Activated CD4-positive, CD25-positive, alpha-beta regulatory T cell treated with anti-CD3 and anti-CD28 coated beads, Interleukin-2, amount 50 U/mL, for 72 hours (primary cell): ENCODE results near the gene SLC9A3.
"Not testable (repeated sequence)": the region's sequence is repeated elsewhere in the genome, so short reads cannot be mapped to it uniquely, and the experiment has no call there.

Source experiments
- DNase-seq: peaks from one replicate; pipeline ENCODE4 v3.0.0; 2021

The SLC9A3 gene

DNA sequence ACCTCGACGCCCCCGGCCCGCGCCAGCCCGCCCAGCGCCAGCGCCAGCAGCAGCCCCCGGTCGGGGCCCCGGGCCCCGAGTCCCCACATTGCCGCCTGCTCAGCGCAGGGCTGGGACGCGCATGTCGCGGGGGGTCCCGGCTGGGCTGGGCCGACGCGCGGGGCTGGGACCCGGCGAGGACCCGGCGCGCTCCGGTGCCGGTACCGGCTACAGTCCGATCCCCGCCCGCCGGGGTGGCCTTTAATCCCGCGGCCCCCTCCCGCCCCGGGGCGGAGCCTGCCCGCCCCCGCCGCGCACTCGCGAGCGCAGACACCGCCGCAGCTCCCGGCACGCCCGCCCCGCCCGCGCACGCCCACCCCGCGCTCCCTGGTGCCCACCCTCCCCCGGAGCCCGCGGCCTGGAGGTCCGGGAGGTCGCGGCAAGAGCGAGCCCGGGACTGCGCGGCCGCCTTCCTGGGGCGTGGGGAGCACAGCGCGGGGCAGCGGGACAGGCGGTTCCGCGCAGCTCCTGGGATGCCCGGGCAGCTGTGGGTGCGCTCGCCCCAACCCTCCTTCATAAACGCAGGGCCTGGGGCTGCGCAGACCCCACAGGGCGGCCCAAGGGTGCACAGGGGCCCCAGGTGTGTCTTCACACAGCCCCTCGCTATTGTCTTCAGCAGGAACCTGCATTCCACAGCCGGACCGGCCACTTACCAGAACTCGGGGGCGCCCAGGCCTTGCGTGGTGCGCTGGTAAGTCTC is at the start of gene SLC9A3:
SLC9A3 (minus strand) TSS at position 216 of the 739 bp plus-strand sequence.
- DNase-seq, result no peak

DNA sequence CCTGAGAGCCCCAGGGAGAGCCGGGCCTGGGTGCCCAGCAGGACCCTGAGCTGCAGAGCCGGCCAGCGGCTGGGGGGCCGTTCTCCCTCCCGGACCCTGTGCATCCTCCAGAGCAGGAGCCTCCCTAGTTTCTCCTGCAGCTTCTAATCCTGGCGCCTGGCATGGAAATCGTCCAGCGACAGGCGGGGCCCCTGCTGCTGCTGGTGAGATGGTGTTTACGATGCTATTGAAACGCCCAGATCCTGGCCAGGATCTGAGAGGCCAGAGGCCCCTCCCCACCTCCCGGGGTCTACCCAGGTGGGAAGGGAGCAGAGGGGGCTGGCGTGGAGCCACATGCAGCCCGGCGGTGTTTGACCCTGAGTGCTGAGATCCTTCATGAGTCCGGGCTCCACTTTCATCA is 49.7 kb upstream of the SLC9A3 start:
- no peak for DNase-seq

GRCh38 chr5:573206-573605 is 49.0 kb upstream of the SLC9A3 start:
- no peak for DNase-seq

DNA sequence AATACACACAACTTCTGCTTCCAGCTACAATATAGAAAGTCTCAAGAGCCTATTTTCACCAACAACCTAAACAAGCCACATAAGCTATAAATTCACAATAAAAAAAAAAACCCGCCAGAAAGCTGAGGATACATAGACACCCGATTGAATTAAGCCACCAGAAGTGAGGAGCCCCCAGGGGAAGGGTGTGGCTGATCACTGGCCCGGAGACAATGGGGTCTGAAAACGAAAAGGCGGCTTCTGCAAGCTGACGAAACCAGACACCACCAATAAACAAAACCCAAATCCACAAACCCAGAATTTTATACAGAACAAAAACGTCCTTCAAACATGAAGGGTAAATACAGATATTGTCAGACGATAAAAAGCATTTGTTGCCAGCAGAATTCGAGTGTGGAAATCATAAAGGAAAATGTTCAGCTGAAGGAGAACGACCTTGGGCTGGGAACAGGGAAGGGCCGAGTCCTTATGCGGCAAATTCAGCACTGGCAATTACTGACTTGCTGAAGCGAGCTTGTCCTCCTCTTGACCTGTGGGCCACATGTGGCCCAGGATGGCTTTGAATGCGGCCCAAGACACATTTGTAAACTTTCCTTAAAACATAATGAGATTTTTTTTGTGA is 48.3 kb upstream of the SLC9A3 start:
- no peak for DNase-seq

DNA sequence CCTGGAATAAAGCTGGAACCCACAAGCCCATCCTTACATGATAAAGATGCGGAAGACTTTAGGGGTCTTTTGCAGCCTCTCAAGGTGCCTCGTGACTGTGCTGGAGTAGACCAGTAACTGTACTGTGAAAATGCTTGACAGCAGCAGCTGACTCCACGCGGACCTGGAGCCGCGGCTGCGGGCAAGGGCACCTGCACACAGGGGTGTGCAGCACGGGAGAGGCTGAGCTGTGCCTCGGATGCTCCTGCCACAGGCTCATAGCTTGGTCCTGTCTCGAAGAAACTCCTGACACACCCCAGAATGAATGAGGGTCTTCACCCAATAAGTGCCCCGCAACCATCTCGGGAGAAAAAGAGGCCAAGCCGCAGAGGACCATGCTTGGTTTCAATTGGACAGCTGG is 47.5 kb upstream of the SLC9A3 start:
- DNase-seq, result no peak

DNA sequence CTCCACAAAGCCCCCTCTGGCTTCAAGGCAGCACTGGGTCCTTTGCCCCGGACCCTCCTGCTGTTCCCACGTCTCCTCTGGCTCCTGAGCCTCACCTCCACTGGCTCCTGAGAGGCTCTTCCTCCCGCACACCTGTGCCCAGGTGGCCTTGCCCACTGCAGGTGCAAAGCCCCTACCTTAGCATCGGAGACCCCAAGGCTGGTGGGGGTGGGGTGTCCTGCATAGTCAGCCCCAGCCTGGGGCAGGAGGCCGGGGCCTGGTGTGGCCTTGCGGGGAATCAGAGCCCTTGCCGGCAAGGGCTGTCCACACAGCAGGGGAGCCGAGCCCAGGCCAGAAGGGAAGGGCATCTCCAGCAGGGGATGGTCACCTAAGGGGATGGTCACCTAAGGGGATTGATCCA is 46.6 kb upstream of the SLC9A3 start:
- DNase-seq, result no peak

DNA sequence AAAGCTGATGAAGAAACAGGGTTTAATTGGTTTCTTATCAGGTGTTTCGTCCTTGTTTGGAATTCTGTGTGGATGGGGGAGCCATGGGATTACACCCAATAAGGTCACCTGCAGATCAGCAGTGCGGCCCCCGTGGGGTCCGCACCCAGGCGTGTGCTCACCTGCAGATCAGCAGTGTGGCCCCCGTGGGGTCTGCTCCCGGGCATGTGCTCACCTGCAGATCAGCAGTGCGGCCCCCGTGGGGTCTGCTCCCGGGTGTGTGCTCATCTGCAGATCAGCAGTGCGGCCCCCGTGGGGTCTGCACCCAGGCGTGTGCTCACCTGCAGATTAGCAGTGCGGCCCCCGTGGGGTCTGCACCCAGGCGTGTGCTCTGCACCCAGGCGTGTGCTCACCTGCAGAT is 46.2 kb upstream of the SLC9A3 start:
- DNase-seq, result no peak

DNA sequence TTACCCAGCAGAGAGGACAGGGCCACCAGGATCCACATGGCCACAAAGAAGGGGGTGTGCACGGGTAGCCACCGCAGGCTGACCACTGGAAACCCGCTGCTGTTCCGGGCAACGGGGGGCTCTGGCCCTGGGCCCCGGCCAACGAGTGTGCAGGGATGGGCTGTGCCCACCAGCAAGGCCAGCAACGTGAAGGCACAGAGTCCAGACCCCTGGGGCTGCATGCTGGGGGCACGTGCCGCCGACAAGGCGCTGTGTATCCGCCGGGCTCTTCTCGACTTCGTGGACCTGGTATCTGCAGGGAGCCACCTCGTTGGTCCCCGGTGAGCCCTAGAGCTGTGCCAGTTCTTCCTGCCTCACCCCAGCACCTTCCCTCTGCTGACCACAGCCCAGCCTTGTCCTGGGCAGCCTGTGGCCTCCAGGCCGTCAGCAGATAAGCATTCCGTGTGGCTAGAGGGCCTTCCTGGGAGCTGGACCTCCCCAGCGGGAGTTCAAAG is 45.7 kb upstream of the SLC9A3 start:
- no peak for DNase-seq

GRCh38 chr5:569358-569867 is 45.2 kb upstream of the SLC9A3 start:
- no peak for DNase-seq

GRCh38 chr5:568809-569208 is 44.6 kb upstream of the SLC9A3 start:
- DNase-seq, result no peak

- no peak for DNase-seq
These were observed 44.0 kb upstream of the SLC9A3 start for GRCh38 chr5:568061-568781.

DNA sequence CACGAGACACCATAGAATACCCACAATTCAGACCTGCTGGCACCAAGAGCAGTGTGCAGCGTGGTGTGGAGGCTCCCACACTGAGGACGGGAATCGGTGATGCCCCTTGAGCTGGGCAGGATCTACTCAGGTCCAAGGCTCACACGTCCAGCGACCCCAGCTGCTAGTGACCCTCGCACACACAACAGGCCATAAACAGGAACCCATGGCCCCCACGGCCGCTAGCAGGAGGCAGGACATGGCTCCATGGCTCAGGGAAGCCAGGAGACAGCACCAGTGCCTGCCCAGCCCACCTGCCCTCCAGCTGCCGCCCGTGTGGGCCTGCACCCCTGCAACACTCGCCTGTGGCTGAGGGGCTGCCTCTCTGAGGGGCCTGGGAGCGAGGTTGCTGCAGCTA is 43.4 kb upstream of the SLC9A3 start:
- DNase-seq, result no peak

DNA sequence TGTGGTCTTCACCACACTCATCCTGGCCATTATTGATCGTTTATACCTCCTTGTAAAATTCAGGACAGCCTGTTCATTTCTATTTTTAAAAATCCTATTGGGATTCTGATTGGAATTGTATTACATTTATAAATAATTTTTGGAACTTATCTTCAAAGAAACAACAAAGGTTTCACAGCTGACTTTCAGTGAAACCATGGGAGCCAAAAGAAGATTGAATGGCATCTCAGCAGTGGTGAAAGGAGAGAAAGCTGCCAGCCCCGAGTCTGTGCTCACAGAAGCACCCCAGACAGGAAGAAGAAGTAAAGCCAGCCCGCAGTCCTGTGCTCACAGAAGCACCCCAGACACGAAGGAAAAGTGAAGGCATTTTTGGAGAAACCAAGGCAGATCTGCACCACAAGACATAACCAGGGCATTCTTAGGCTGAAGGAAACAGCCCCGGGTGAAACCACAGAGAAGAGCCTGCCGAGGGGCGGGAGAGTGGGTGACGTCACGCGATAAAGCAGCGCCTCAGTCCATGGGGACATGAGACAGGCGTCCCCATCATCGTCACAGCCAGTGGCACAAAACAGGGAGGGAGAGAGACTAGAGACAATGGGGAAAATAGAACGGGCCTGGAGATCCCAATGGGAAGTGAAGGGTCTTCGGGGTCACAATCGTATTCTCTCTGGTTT is 42.5 kb upstream of the SLC9A3 start:
- DNase-seq, result no peak

GRCh38 chr5:565782-566440 is 41.7 kb upstream of the SLC9A3 start:
- DNase-seq, result no peak

GRCh38 chr5:561408-561807 is 37.2 kb upstream of the SLC9A3 start:
- DNase-seq, result no peak

- no peak for DNase-seq
These were observed 36.5 kb upstream of the SLC9A3 start for GRCh38 chr5:560792-561166.

DNA sequence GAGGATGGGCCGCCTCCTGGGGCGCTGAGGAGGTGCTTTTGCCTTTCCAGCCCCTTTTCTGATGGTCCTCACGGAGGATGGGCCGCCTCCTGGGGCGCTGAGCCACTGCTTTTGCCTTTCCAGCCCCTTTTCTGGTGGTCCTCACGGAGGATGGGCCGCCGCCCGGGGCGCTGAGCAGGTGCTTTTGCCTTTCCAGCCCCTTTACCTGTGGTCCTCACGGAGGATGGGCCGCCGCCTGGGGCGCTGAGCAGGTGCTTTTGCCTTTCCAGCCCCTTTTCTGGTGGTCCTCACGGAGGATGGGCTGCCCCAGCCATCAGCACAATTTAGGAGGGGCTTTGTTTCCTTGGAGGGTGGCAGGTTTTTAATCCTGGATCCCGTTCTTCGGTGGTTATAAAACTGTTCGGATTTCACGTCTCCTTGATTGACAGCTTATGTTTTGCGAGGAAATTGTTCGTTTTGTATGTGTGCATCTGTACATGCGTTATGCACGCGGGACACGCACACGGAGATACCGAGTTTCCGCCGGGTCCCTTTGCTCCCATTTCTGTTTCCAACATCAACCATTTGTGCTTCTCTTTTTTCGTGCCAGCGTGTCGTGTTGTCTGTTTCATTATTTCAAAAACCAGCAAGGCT is 34.7 kb upstream of the SLC9A3 start:
- DNase-seq, result no peak

GRCh38 chr5:558326-558725 is 34.1 kb upstream of the SLC9A3 start:
- DNase-seq, result no peak

GRCh38 chr5:557917-558316 is 33.7 kb upstream of the SLC9A3 start:
- not testable (repeated sequence) for DNase-seq

DNA sequence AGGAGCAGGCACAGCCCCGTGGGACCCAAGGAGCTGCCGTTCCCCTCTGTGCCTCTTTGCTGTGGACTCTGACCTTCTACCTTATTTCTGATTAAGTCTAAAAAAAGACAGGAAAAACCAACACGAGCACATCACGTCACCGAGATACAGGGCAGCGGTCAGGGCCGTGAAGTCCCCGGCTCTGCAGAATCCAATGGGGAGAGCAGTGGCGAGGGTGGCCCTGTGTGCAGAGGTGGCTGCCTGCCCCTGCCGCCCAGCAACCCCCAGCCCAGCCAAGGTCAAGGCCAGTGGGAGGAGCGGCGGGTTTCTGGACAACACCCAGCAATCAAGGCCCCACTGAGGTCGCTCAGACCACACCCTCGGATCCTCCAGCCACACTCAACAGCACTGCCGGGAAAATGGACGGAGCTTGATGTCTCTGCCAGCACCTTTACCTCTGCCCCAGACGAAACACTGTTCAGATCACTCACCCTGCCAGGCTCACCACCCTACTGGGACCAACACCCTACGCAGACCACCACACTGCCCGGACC is 32.7 kb upstream of the SLC9A3 start:
- no peak for DNase-seq

DNA sequence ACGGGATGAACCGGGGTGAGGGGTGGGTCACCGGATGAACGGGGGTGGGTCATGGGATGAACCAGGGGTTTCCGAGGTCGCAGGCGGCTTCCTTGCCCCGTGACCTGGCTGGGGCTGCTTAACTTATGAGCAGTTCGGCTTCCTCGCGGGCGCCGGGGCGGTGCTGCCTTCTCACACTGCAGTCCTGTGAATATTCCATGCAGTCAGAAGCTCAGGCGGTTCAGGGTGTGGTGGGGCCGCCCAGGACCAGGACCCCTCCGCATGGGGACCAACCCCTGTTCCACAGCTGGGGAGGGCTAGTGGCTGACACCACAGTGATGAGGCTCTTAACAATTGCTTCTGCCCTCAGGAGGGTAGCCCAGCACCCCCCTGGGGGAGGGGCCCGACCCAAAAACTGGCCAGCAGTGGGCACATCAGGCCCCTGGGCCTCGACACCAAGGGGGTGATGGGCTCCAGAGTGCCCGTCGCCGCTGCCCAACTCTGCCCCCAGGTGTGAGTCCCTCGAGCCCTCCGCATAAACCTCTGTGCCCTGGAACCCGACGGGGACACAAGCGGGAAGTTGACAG is 30.9 kb upstream of the SLC9A3 start:
- peak; percentile 27 for DNase-seq
